ENCODE data around the gene HOXA5. TPM values are rescaled to one million over a fixed set of nuclear protein-coding genes. Genes with fewer than 3 reads are reported as not detected.

The HOXA5 gene
- total RNA-seq, 4 donors from 2014 or later, result 7.8 to 24.8 (median 14.7) TPM

DNA sequence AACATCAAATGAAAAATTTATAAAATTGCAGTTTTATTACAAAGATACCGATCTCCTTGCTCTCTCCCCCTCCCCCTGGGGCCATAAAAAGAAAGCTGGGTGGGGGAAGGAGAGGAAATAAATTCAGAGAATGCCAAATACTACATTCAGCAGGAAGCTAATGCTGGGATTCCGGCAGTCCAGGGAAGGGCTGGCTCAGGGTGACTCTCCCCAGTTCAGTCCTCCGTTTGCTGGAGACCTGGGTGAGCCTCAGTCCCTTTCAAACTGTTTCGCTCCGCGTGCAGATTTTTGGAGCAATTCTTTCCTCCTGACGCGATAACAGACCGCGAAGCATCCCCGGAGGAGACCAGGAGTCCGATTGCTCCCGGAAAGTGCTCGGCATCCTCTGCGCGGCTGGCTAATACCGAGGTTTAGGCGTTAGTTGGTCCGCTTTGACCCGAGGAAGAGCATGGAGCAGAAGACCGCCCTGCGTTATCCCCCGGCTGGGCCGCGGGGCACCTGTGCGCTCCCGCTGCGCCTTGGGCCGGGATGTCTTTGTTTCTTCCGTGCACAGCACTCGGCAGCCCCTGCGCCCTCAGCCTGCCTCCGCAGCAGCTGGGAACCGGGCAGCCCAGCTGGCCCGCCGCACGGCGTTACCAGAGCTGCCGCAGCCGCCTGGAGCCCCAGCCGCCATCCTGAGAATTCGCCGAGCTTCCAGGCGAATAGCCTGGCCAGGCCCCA, 37.1 kb downstream of the HOXA5 start:
- no peak for DNase-seq (ENCODE audit: extremely low spot score)
- WGBS, result 20% methylated on average over 20 of the region's 44 CpGs
- intact Hi-C loops (cut with DNase I), result no loop called here
- peaks cover 38 to 91% (median 73%) of the 10 kb centered on the region in 4 donors for H3K4me1 ChIP-seq
- H3K36me3 ChIP-seq, result no peaks in the 10 kb centered on the region
- H3K4me3 ChIP-seq, result peak overlapping the region; percentile 66 to 96 (median 84)
- peak overlapping the region; percentile 96 to 100 (median 99) for H3K27ac ChIP-seq (replicated peaks in 1 of 4)
- H3K9me3 ChIP-seq, result no peaks in the 10 kb centered on the region
- H3K27me3 ChIP-seq, result peaks cover 0 to 3% (median 0%) of the 10 kb centered on the region in 4 donors
- TF ChIP-seq EP300 (IDR thresholded peaks at IDR 0.05) (no peak), POLR2AphosphoS5 (IDR thresholded peaks at IDR 0.05) (peak in 1 of 2 donors; percentile 18), POLR2A (IDR thresholded peaks at IDR 0.05; ENCODE audit: low read depth) (peak; percentile 30)
- TF ChIP-seq, protein P1, sequence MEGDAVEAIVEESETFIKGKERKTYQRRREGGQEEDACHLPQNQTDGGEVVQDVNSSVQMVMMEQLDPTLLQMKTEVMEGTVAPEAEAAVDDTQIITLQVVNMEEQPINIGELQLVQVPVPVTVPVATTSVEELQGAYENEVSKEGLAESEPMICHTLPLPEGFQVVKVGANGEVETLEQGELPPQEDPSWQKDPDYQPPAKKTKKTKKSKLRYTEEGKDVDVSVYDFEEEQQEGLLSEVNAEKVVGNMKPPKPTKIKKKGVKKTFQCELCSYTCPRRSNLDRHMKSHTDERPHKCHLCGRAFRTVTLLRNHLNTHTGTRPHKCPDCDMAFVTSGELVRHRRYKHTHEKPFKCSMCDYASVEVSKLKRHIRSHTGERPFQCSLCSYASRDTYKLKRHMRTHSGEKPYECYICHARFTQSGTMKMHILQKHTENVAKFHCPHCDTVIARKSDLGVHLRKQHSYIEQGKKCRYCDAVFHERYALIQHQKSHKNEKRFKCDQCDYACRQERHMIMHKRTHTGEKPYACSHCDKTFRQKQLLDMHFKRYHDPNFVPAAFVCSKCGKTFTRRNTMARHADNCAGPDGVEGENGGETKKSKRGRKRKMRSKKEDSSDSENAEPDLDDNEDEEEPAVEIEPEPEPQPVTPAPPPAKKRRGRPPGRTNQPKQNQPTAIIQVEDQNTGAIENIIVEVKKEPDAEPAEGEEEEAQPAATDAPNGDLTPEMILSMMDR (IDR thresholded peaks at IDR 0.05), result no peak

DNA sequence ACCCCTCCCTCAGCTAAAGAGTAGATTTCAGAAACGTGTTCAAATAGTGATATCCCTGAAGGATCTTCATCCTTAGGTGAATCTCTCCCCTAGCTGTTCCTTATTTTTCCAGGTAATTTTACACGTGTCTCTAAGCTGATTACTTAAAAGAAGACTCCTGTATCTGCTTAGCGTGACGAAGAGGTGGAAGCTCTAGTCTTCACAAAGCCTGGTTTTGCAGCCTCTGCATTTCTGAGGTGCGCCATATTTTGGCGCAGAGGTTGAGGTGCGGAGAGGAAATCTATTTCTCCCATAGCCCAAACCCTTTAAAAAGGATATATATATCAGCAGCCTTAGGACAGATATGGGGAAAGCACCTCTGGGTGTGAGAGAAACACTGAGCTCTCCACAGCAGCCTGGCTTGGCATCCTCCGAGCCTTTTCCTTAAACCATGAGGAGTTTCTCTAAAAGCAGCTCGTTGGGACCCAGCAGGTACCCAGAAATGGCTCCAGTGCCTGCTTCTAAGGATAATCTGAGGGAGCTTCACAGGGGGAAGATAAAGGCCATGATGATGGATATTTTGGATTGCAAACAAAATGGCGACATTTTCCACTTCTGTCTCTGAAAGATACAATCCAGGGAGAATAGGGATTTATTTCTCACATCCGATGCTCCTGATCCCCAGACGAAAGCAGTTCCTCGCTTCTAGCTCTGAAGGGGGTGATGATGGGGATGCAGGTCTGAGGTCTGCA, 38.0 kb downstream of the HOXA5 start:
- 31% methylated on average over 13 of the region's 13 CpGs for WGBS
- Histone ChIP-seq H3K27me3 (peaks cover 0 to 3% (median 0%) of the 10 kb centered on the region in 4 donors), H3K9me3 (no peaks in the 10 kb centered on the region), H3K36me3 (no peaks in the 10 kb centered on the region), H3K4me3 (peak overlapping the region; percentile 66 to 96 (median 84)), H3K27ac (replicated peaks in 1 of 4) (peak overlapping the region; percentile 96 to 100 (median 99)), H3K4me1 (peaks cover 33 to 89% (median 71%) of the 10 kb centered on the region in 4 donors)
- TF ChIP-seq EP300 (IDR thresholded peaks at IDR 0.05) (no peak), POLR2AphosphoS5 (IDR thresholded peaks at IDR 0.05) (no peak), POLR2A (IDR thresholded peaks at IDR 0.05; ENCODE audit: low read depth) (no peak)
- TF ChIP-seq, protein P1 (IDR thresholded peaks at IDR 0.05), result no peak
- no peak for DNase-seq (ENCODE audit: extremely low spot score)
- intact Hi-C loops (cut with DNase I), result no loop called here

DNA sequence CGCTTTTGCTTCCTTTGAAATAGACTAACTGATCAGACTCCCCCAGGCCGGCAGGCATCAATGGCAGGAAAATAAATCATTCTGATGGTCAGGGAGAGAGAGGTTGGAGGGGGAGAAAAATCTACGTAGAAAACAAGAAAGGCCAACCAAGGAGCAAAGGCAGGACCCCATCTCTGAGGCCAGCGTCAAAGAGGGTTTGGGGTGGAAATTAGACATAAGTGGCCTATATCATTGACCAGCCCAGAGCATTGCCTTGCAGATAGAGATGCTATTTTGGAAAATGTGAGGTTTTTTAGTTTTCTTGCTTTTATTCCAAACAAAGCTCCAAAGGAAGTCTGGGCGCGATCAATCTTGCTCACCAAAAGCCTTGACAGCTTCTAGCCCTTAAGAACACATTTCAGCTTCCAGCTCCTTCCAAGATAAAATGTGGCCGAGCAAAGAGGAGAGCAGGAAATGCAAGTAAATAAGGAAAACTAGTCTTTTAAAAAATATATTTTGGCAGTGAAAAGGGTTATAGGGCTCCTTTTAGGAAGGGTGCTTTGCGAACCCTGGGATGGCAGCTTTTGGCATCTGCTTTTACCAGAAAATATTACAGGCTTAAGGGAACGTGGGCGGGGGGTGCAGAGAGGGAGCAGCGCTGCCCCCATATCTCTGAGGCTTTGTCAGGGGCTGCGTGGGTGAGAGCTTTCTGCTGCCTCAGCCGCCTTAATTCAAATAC, 39.0 kb downstream of the HOXA5 start:
- H3K4me1 ChIP-seq, result peaks cover 32 to 89% (median 71%) of the 10 kb centered on the region in 4 donors
- TF ChIP-seq POLR2A (IDR thresholded peaks at IDR 0.05; ENCODE audit: low read depth) (no peak), POLR2AphosphoS5 (IDR thresholded peaks at IDR 0.05) (no peak), EP300 (IDR thresholded peaks at IDR 0.05) (no peak)
- TF ChIP-seq, protein P1 (IDR thresholded peaks at IDR 0.05), result no peak
- peaks cover 0 to 3% (median 0%) of the 10 kb centered on the region in 4 donors for H3K27me3 ChIP-seq
- H3K9me3 ChIP-seq, result no peaks in the 10 kb centered on the region
- intact Hi-C loops (cut with DNase I), result no loop called here
- 33% methylated on average over 13 of the region's 13 CpGs for WGBS
- DNase-seq (ENCODE audit: extremely low spot score), result no peak
- peak overlapping the region; percentile 96 to 100 (median 99) for H3K27ac ChIP-seq (replicated peaks in 1 of 4)
- peak overlapping the region; percentile 66 to 96 (median 84) for H3K4me3 ChIP-seq
- H3K36me3 ChIP-seq, result no peaks in the 10 kb centered on the region

DNA sequence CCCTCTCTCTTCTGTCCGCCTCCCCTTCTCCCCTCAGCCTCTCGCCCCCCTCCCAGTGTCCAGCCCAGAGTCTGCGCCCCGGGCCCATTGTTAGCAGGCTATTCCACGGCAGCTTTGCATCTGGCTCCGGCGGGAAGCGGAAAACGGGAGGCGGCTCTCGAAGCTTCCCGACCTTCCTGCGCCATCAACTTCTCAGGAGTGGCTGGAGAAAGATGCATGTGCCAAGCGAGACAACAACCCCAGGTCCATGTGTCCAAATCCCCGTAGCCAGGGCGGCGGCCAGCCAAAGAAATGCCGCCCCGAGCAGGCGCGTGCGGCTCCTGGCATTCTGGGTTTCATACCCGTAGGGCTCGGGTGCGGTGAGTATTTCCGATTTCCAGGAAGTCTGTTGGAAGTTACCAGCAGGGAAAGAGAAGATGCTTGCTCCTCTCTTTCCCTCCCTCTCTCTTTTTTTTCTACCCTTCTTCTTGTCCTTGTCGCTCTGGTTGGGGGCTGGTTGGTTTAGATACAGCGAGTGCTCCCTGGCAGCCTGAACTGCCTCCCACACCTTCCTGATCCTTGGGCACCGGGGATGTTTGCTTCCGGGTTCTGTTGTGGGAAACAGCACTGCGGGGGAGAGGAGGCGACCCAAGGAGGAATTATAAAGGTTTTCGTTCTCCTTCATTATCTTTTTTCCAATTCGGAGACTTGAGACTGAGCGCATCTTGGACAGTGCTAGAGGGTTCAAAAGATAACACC, 39.8 kb downstream of the HOXA5 start:
- Histone ChIP-seq H3K4me3 (peak overlapping the region; percentile 66 to 96 (median 84)), H3K27me3 (peaks cover 0 to 3% (median 0%) of the 10 kb centered on the region in 4 donors), H3K9me3 (no peaks in the 10 kb centered on the region), H3K4me1 (peaks cover 29 to 85% (median 68%) of the 10 kb centered on the region in 4 donors), H3K36me3 (no peaks in the 10 kb centered on the region), H3K27ac (replicated peaks in 1 of 4) (peak overlapping the region; percentile 96 to 100 (median 99))
- WGBS, result 9% methylated on average over 35 of the region's 35 CpGs
- peak; percentile 92 for DNase-seq (ENCODE audit: extremely low spot score)
- TF ChIP-seq EP300 (IDR thresholded peaks at IDR 0.05), result no peak
- peak in 1 of 2 donors; percentile 37 for TF ChIP-seq POLR2AphosphoS5 (IDR thresholded peaks at IDR 0.05)
- TF ChIP-seq POLR2A (IDR thresholded peaks at IDR 0.05; ENCODE audit: low read depth), result no peak
- intact Hi-C loops (cut with DNase I), result no loop called here

Data from esophagus muscularis mucosa (tissue), 4 donors.